Measurements from ENCODE around the gene KMT5C. TPM values are rescaled to one million over a fixed set of nuclear protein-coding genes. Genes with fewer than 3 reads are reported as not detected.
"Not testable (repeated sequence)": the region's sequence is repeated elsewhere in the genome, so short reads cannot be mapped to it uniquely, and the experiment has no call there.

The KMT5C gene
- total RNA-seq, 1 experiment from 2014 or later, result 54.5 TPM

GRCh38 chr19:55325172-55325571 is 14.5 kb upstream of the KMT5C start, which contains the start of gene TMEM150B:
Gene TMEM150B, minus strand, starts transcription at chr19:55325341. Its CDS starts 4,305 bp downstream, at chr19:55321036.
- H3K27ac ChIP-seq (ENCODE audit: insufficient read length, low read depth, low read length), result no peak within 1 kb of the TSS
- H3K9me3 ChIP-seq (ENCODE audit: control insufficient read depth, low read depth, low read length), result no peaks in the 10 kb centered on the region
- H3K14ac ChIP-seq (ENCODE audit: insufficient read depth, low read length), result no peak within 1 kb of the TSS
- H3K4me1 ChIP-seq (ENCODE audit: insufficient read depth, low read length), result no peaks in the 10 kb centered on the region
- H4K20me1 ChIP-seq (ENCODE audit: control insufficient read depth, insufficient read depth, insufficient read length), result no peaks in the 10 kb centered on the region
- peaks cover 0 to 2% (median 0%) of the 10 kb centered on the region in 3 experiments; a peak in 1 of 7 replicates for H3K36me3 Mint-ChIP-seq (ENCODE audit: insufficient read depth in 1 of 3, low read depth in 3 of 3)
- H3K4me2 ChIP-seq (ENCODE audit: insufficient read depth, insufficient read length, low read length), result no peak within 1 kb of the TSS
- H3T11ph ChIP-seq (ENCODE audit: low read length), result no peak within 1 kb of the TSS
- peaks cover 37% of the 10 kb centered on the region for H3K27me3 Mint-ChIP-seq (ENCODE audit: low read depth)
- H3K4me1 Mint-ChIP-seq, result peaks cover 14 to 29% of the 10 kb centered on the region in 2 experiments
- H2BK20ac ChIP-seq (ENCODE audit: low read depth, low read length, poor library complexity, severe bottlenecking), result no peak within 1 kb of the TSS
- H3K79me2 ChIP-seq (ENCODE audit: insufficient read depth, low read length), result no peaks in the 10 kb centered on the region
- H4K5ac ChIP-seq (ENCODE audit: insufficient read length, low read depth, low read length), result no peak within 1 kb of the TSS
- H2BK12ac ChIP-seq (ENCODE audit: insufficient read length, low read depth, low read length), result no peak within 1 kb of the TSS
- TF ChIP-seq CTCF (conservative IDR thresholded peaks at IDR 0.05), result no peak
- no peak within 1 kb of the TSS for H2BK5ac ChIP-seq (ENCODE audit: insufficient read length, low read length)
- H3K79me1 ChIP-seq (ENCODE audit: insufficient read depth, low read depth, low read length, poor library complexity, severe bottlenecking), result no peaks in the 10 kb centered on the region
- no peak within 1 kb of the TSS for H3K4me3 Mint-ChIP-seq
- H2BK120ac ChIP-seq (ENCODE audit: low read depth, low read length, poor library complexity, severe bottlenecking), result no peak within 1 kb of the TSS
- no peak within 1 kb of the TSS for H3K56ac ChIP-seq (ENCODE audit: insufficient read length, low read depth, low read length)
- no peaks in the 10 kb centered on the region for H3K27me3 ChIP-seq (ENCODE audit: insufficient read depth, low read length)
- no peak within 1 kb of the TSS for H2AFZ ChIP-seq (ENCODE audit: low read length)
- H3K9me3 Mint-ChIP-seq, result no peaks in the 10 kb centered on the region; a peak in 1 of 5 replicates
- no peak within 1 kb of the TSS for H3K23ac ChIP-seq (ENCODE audit: insufficient read length, low read depth, low read length)
- no peak within 1 kb of the TSS for H2AK5ac ChIP-seq (ENCODE audit: insufficient read length, low read length)
- no CpG with 5 or more reads among the region's 14 CpGs for WGBS (ENCODE audit: extremely low coverage, insufficient read length, low lambda C conversion rate)
- no peak within 1 kb of the TSS for H3K18ac ChIP-seq (ENCODE audit: insufficient read length, low read depth, low read length)
- no peak within 1 kb of the TSS for H3K4ac ChIP-seq (ENCODE audit: low read depth, low read length)
- peak within 1 kb of the TSS in 1 of 3 experiments; percentile 8; a peak in 1 of 7 replicates for H3K27ac Mint-ChIP-seq
- no peak for DNase-seq
- H3K23me2 ChIP-seq (ENCODE audit: insufficient read length, low read depth, low read length, poor library complexity, severe bottlenecking), result no peaks in the 10 kb centered on the region
- no peak within 1 kb of the TSS for H2BK15ac ChIP-seq (ENCODE audit: low read depth, low read length)
- H3K9ac ChIP-seq (ENCODE audit: extremely low read depth, insufficient read length, low read length), result no peak within 1 kb of the TSS
- no peak within 1 kb of the TSS for H4K91ac ChIP-seq (ENCODE audit: insufficient read length, low read depth, low read length)
- no peak within 1 kb of the TSS for H4K8ac ChIP-seq (replicated peaks; ENCODE audit: insufficient read length, low read depth, low read length)

GRCh38 chr19:55328774-55329318 is 10.8 kb upstream of the KMT5C start:
- not testable (repeated sequence) for H3K4me3 Mint-ChIP-seq, H3K9me3 Mint-ChIP-seq

More at GRCh38 chr19:55328774-55329318, 10.8 kb upstream of the KMT5C start:
- H3K18ac ChIP-seq (ENCODE audit: insufficient read length, low read depth, low read length); H3K79me1 ChIP-seq (ENCODE audit: insufficient read depth, low read depth, low read length, poor library complexity, severe bottlenecking); H2AK5ac ChIP-seq (ENCODE audit: insufficient read length, low read length); H3K23me2 ChIP-seq (ENCODE audit: insufficient read length, low read depth, low read length, poor library complexity, severe bottlenecking); H2BK12ac ChIP-seq (ENCODE audit: insufficient read length, low read depth, low read length); H3K56ac ChIP-seq (ENCODE audit: insufficient read length, low read depth, low read length); H3K4me1 Mint-ChIP-seq; H3K4me1 ChIP-seq (ENCODE audit: insufficient read depth, low read length); H2AFZ ChIP-seq (ENCODE audit: low read length); H4K5ac ChIP-seq (ENCODE audit: insufficient read length, low read depth, low read length); H4K91ac ChIP-seq (ENCODE audit: insufficient read length, low read depth, low read length); H2BK120ac ChIP-seq (ENCODE audit: low read depth, low read length, poor library complexity, severe bottlenecking); H3K23ac ChIP-seq (ENCODE audit: insufficient read length, low read depth, low read length); H3K36me3 Mint-ChIP-seq (ENCODE audit: insufficient read depth in 1 of 3, low read depth in 3 of 3); H2BK5ac ChIP-seq (ENCODE audit: insufficient read length, low read length); H3K9ac ChIP-seq (ENCODE audit: extremely low read depth, insufficient read length, low read length); H3K4ac ChIP-seq (ENCODE audit: low read depth, low read length); H4K8ac ChIP-seq (replicated peaks; ENCODE audit: insufficient read length, low read depth, low read length); H4K20me1 ChIP-seq (ENCODE audit: control insufficient read depth, insufficient read depth, insufficient read length); H3K27ac Mint-ChIP-seq; H3K4me2 ChIP-seq (ENCODE audit: insufficient read depth, insufficient read length, low read length); H3T11ph ChIP-seq (ENCODE audit: low read length); H3K79me2 ChIP-seq (ENCODE audit: insufficient read depth, low read length); H3K27me3 ChIP-seq (ENCODE audit: insufficient read depth, low read length); H3K14ac ChIP-seq (ENCODE audit: insufficient read depth, low read length); H3K9me3 ChIP-seq (ENCODE audit: control insufficient read depth, low read depth, low read length); DNase-seq; H2BK20ac ChIP-seq (ENCODE audit: low read depth, low read length, poor library complexity, severe bottlenecking); H2BK15ac ChIP-seq (ENCODE audit: low read depth, low read length); H3K27ac ChIP-seq (ENCODE audit: insufficient read length, low read depth, low read length): not testable (repeated sequence)
- no CpG with 5 or more reads among the region's 4 CpGs for WGBS (ENCODE audit: extremely low coverage, insufficient read length, low lambda C conversion rate)
- H3K27me3 Mint-ChIP-seq (ENCODE audit: low read depth), result peaks cover 28% of the 10 kb centered on the region
